GM12874 (cell line): ENCODE data around the gene EBF3.

Experiments used
- TF ChIP-seq, protein P1 (sequence below): IDR thresholded peaks from 2 replicates; pipeline ENCODE4 v1.5.1; 2011; ENCODE audit warnings: low read depth, mild to moderate bottlenecking, control low read depth, low read length, moderate library complexity; ENCODE audit not compliant: insufficient read depth

EBF3 gene

DNA sequence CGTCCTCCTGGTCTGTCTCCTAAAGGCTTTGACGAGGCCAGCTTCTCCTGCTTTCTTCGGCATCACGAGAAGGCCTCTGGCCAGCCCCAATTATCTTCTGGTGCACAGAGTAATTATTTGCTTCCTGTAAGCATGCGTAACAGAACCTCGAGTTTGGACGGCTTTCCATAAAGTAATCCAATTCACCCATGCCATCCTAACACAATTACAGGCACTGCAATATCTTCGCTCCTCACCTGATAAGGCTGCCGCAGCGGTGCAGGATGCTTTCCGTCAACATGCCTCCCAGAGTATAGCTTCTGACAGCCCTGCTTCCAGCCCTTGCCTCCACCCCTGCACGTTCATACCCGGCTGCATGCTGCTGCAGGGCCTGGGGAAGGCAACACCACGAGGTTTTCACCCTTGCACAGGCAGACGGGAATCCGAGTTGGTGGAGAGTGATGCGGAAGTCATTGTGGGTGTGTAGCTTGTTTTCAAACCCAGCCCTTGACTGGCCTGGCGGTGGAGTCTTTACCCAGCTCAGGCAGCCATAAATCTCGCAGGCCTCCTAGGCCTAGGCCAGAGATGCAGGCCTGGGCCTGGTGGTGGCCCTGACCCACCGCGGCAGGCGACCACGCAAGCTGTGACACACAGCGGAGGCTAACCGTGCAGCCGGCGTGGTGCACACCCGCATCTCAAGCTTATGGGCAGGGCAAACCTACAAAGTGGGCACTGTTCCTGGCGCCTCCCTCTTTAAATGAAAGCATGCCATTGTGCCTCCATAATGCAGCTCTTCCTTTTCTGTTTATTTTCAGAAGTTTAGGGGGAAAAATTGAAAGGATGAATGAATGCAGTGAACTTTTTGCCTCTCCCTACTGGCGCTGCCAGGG lies 12.7 kb downstream of the EBF3 start:
- TF ChIP-seq, protein P1, sequence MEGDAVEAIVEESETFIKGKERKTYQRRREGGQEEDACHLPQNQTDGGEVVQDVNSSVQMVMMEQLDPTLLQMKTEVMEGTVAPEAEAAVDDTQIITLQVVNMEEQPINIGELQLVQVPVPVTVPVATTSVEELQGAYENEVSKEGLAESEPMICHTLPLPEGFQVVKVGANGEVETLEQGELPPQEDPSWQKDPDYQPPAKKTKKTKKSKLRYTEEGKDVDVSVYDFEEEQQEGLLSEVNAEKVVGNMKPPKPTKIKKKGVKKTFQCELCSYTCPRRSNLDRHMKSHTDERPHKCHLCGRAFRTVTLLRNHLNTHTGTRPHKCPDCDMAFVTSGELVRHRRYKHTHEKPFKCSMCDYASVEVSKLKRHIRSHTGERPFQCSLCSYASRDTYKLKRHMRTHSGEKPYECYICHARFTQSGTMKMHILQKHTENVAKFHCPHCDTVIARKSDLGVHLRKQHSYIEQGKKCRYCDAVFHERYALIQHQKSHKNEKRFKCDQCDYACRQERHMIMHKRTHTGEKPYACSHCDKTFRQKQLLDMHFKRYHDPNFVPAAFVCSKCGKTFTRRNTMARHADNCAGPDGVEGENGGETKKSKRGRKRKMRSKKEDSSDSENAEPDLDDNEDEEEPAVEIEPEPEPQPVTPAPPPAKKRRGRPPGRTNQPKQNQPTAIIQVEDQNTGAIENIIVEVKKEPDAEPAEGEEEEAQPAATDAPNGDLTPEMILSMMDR: no peak

DNA sequence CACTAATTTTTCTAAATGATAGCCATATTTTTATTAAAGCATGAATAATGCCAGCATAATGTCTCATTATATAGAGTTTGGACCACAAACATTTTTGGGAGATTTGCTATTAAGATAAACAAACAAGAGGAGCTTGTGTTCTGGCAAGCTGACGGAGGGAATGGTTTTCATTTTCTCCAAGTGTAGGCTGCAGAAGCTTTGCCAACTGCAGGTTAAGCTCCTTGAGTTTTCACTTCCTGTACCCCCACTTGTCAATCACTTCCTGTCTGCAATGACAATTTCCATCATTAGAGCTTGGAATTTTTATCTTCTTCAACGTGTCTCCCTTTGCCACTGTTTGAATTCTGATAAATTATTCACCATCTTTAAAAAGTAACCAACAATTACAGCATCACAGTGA lies 13.4 kb downstream of the EBF3 start:
- TF ChIP-seq, protein P1: no peak

GRCh38 chr10:129949891-129950291 lies 14.2 kb downstream of the EBF3 start:
- TF ChIP-seq, protein P1: no peak

GRCh38 chr10:129949411-129949810 lies 14.7 kb downstream of the EBF3 start:
- TF ChIP-seq, protein P1: no peak

DNA sequence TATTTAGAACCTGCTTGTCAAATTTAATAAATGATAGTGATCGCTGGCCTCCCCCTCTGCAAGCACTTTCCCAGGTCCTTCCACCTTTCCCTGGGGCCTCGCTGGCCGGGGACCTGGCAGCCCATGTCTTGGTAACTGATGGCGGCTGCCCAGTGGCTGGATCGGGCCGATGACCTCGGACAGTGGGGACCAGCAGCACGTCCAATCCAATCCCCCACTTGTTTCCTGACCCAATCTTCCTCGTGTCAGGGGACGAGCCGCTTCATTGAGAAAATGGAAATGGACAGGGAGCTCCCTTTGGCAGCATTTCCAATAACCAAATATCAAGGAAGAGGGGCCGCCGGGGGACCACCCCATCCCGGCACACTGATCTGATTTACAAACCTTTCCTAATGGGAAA lies 17.2 kb downstream of the EBF3 start:
- TF ChIP-seq, protein P1: no peak

DNA sequence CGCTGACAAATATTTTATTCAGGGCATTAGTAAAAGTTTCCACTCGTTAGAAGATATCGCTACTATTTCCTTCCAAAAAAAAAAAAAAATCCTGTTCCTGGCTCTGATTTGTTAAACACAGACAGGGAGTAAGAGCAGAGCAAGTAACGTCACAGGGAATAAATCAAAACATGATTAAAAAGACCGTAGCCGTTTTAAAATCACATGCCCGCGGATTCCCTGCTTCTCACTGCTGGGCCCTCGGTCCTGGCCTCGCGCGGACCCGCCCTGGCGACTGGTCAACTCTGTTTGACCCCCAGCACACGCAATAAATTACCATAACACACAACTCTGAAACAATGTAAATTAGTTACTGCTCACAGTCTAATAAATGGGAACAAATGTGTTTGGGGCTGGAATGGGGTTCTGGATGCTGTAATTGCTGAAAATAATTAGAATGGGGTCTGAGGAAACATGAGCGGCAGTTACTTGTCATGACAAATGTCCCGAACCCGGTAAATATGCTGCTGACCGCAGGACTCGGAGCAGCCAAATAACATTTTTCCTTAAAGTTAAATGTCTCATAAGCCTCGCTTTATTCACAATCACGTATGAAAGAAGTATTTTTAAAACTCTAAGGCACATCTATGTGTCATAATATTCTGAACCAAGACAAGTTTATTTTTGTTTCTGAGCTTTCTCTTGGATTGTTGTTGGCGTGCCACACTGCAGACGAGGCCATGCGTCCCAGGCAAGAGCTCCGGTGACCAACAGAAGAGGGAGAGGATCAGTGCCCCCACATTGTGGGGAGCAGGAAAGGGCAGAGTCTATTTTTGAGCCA lies 17.9 kb downstream of the EBF3 start:
- TF ChIP-seq, protein P1: no peak

- TF ChIP-seq, protein P1: no peak
Measured at GRCh38 chr10:129945526-129945925, 18.5 kb downstream of the EBF3 start.
